ENCODE results near the gene CIZ1.

CIZ1 gene

GRCh38 chr9:128169925-128170324, 21.4 kb downstream of the CIZ1 start:
- TF ChIP-seq CTCF (conservative IDR thresholded peaks at IDR 0.05) (no peak), ZFX (IDR thresholded peaks at IDR 0.05) (no peak)
- no peak overlapping the region for H3K27ac ChIP-seq

- TF ChIP-seq CTCF (conservative IDR thresholded peaks at IDR 0.05), result no peak
- no peak overlapping the region for H3K27ac ChIP-seq
Observed at GRCh38 chr9:128169492-128169891, 21.9 kb downstream of the CIZ1 start.

- TF ChIP-seq ZFX (IDR thresholded peaks at IDR 0.05) (no peak), CTCF (conservative IDR thresholded peaks at IDR 0.05) (no peak)
- H3K27ac ChIP-seq, result no peak overlapping the region
Observed at GRCh38 chr9:128168731-128169308, 22.6 kb downstream of the CIZ1 start.

- no peak overlapping the region for H3K27ac ChIP-seq
- TF ChIP-seq ZFX (IDR thresholded peaks at IDR 0.05), result no peak
- no peak for TF ChIP-seq CTCF (conservative IDR thresholded peaks at IDR 0.05)
Observed at GRCh38 chr9:128167209-128167608, 24.2 kb downstream of the CIZ1 start.

GRCh38 chr9:128166169-128166568, 25.2 kb downstream of the CIZ1 start:
- no peak for TF ChIP-seq CTCF (conservative IDR thresholded peaks at IDR 0.05)
- no peak for TF ChIP-seq ZFX (IDR thresholded peaks at IDR 0.05)
- no peak overlapping the region for H3K27ac ChIP-seq

- TF ChIP-seq ZFX (IDR thresholded peaks at IDR 0.05) (no peak), CTCF (conservative IDR thresholded peaks at IDR 0.05) (no peak)
- no peak overlapping the region for H3K27ac ChIP-seq
Observed at GRCh38 chr9:128164307-128164885, 27.0 kb downstream of the CIZ1 start.

GRCh38 chr9:128163523-128164306, 27.7 kb downstream of the CIZ1 start:
- no peak overlapping the region for H3K27ac ChIP-seq

More at GRCh38 chr9:128163523-128164306, 27.7 kb downstream of the CIZ1 start:
- TF ChIP-seq CTCF (conservative IDR thresholded peaks at IDR 0.05), result no peak
- no peak for TF ChIP-seq ZFX (IDR thresholded peaks at IDR 0.05)

Data from C4-2B (cell line).